ENCODE data around the gene ATP2A3. TPM values are rescaled to one million over a fixed set of nuclear protein-coding genes. Genes with fewer than 3 reads are reported as not detected.

The ATP2A3 gene
- total RNA-seq, 1 experiment from 2014 or later: 3.3 TPM

GRCh38 chr17:3951420-3951819 is 12.8 kb downstream of the ATP2A3 start:
- Histone ChIP-seq H3K79me2 (ENCODE audit: low read length) (no peaks in the 10 kb centered on the region), H3K4me2 (ENCODE audit: low read length) (no peak overlapping the region), H3K9me3 (ENCODE audit: low read length) (no peaks in the 10 kb centered on the region), H3K4me3 (ENCODE audit: low read length) (no peak overlapping the region), H3K27ac (ENCODE audit: low read length) (no peak overlapping the region), H3K4me1 (ENCODE audit: insufficient read depth, low read length) (peaks cover 7% of the 10 kb centered on the region; the same call in 1 of the 2 replicates), H3K27me3 (ENCODE audit: low read length) (no peaks in the 10 kb centered on the region), H3K36me3 (ENCODE audit: low read depth, low read length) (no peaks in the 10 kb centered on the region), H3K9me2 (replicated peaks; ENCODE audit: low read length) (no peaks in the 10 kb centered on the region), H3K9ac (ENCODE audit: low read length) (no peak overlapping the region), H3F3A (ENCODE audit: low read length, unreplicated experiment) (no peaks in the 10 kb centered on the region), H2AFZ (ENCODE audit: low read length) (no peak overlapping the region), H4K20me1 (ENCODE audit: low read length) (no peaks in the 10 kb centered on the region)
- DNase-seq (no peak), ATAC-seq (no peak)
- ChIA-PET POLR2A (ENCODE audit: unreplicated experiment) (no interaction called here), CTCF (no interaction called here)
- BruUV-seq (replicated peaks): no TSS peak
- TF ChIP-seq EZH2phosphoT487 (IDR thresholded peaks at IDR 0.05; ENCODE audit: borderline replicate concordance, low read length) (no peak), EZH2 (IDR thresholded peaks at IDR 0.05; ENCODE audit: low read length, unreplicated experiment) (no peak), CTCF (conservative IDR thresholded peaks at IDR 0.05; ENCODE audit: low read depth, low read length) (no peak)
- intact Hi-C loops (cut with micrococcal nuclease): no loop called here

DNA sequence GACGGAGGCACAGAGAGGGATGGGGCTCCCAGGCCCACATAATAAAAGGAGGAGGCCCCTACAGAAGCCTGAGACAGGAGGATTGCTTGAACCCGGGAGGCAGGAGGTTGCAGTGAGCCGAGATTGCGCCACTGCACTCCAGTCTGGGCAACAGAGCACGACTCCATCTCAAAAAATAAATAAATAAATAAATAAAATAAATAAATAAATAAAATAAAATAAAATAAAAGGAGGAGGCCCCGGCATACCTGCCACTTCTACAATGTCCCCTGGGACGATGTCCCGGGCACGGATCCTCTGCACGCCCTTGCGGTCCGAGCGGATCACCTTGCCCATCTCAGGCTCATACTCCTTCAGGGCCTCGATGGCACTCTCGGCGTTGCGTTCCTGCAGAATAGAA is 13.2 kb downstream of the ATP2A3 start:
- POLR2A ChIA-PET (ENCODE audit: unreplicated experiment): no interaction called here
- BruUV-seq (replicated peaks): no TSS peak
- Histone ChIP-seq H3K9me3 (ENCODE audit: low read length) (no peaks in the 10 kb centered on the region), H3K9me2 (replicated peaks; ENCODE audit: low read length) (no peaks in the 10 kb centered on the region), H3K9ac (ENCODE audit: low read length) (no peak overlapping the region), H4K20me1 (ENCODE audit: low read length) (no peaks in the 10 kb centered on the region), H2AFZ (ENCODE audit: low read length) (no peak overlapping the region), H3K4me3 (ENCODE audit: low read length) (no peak overlapping the region), H3K4me1 (ENCODE audit: insufficient read depth, low read length) (peaks cover 7% of the 10 kb centered on the region; the same call in 1 of the 2 replicates), H3K4me2 (ENCODE audit: low read length) (no peak overlapping the region), H3F3A (ENCODE audit: low read length, unreplicated experiment) (no peaks in the 10 kb centered on the region), H3K27ac (ENCODE audit: low read length) (no peak overlapping the region), H3K36me3 (ENCODE audit: low read depth, low read length) (no peaks in the 10 kb centered on the region), H3K27me3 (ENCODE audit: low read length) (no peaks in the 10 kb centered on the region), H3K79me2 (ENCODE audit: low read length) (no peaks in the 10 kb centered on the region)
- intact Hi-C loops (cut with micrococcal nuclease): no loop called here
- no peak for TF ChIP-seq CTCF (conservative IDR thresholded peaks at IDR 0.05; ENCODE audit: low read depth, low read length)
- no peak for TF ChIP-seq EZH2phosphoT487 (IDR thresholded peaks at IDR 0.05; ENCODE audit: borderline replicate concordance, low read length)
- TF ChIP-seq EZH2 (IDR thresholded peaks at IDR 0.05; ENCODE audit: low read length, unreplicated experiment): no peak
- CTCF ChIA-PET: no interaction called here
- no peak for DNase-seq
- ATAC-seq: no peak

- no peak overlapping the region for H3K4me3 ChIP-seq (ENCODE audit: low read length)
- CTCF ChIA-PET: no interaction called here
- POLR2A ChIA-PET (ENCODE audit: unreplicated experiment): no interaction called here
- TF ChIP-seq EZH2 (IDR thresholded peaks at IDR 0.05; ENCODE audit: low read length, unreplicated experiment): no peak
- H3K79me2 ChIP-seq (ENCODE audit: low read length): no peaks in the 10 kb centered on the region
- H3K9me2 ChIP-seq (replicated peaks; ENCODE audit: low read length): no peaks in the 10 kb centered on the region
- H3K27me3 ChIP-seq (ENCODE audit: low read length): no peaks in the 10 kb centered on the region
- DNase-seq (no peak), ATAC-seq (no peak)
- no peak overlapping the region for H3K4me2 ChIP-seq (ENCODE audit: low read length)
- peaks cover 7% of the 10 kb centered on the region; the same call in 1 of the 2 replicates for H3K4me1 ChIP-seq (ENCODE audit: insufficient read depth, low read length)
- no peak overlapping the region for H3K27ac ChIP-seq (ENCODE audit: low read length)
- H3K36me3 ChIP-seq (ENCODE audit: low read depth, low read length): no peaks in the 10 kb centered on the region
- no peaks in the 10 kb centered on the region for H3F3A ChIP-seq (ENCODE audit: low read length, unreplicated experiment)
- no peak overlapping the region for H2AFZ ChIP-seq (ENCODE audit: low read length)
- intact Hi-C loops (cut with micrococcal nuclease): no loop called here
- no peaks in the 10 kb centered on the region for H3K9me3 ChIP-seq (ENCODE audit: low read length)
- H3K9ac ChIP-seq (ENCODE audit: low read length): no peak overlapping the region
- H4K20me1 ChIP-seq (ENCODE audit: low read length): no peaks in the 10 kb centered on the region
- no TSS peak for BruUV-seq (replicated peaks)
Measured at GRCh38 chr17:3950584-3950983, 13.7 kb downstream of the ATP2A3 start.
